Body of pancreas (tissue), 4 donors: ENCODE data around the gene ZNF200. TPM values are rescaled to one million over a fixed set of nuclear protein-coding genes. Genes with fewer than 3 reads are reported as not detected.

Experiments
- ATAC-seq: fragments of 150-250 bp; one replicate; pipeline ENCODE4 v1.9.1; 2016
- DNase-seq, 4 donors: peaks; one replicate each; pipeline ENCODE4 v3.0.0-alpha.2; 2019
- H3K27ac ChIP-seq, 4 donors: fragments of 200-600 bp; sonication (generic); 1 replicate in 3 of 4; 2 replicates in 1 of 4; pipeline versions ENCODE4 v1.5.1 to v1.6.1; 2016 to 2019; ENCODE audit warnings: mild to moderate bottlenecking in 1 of 4, mixed read lengths in 1 of 4, moderate library complexity in 1 of 4
- H3K27me3 ChIP-seq, 2 donors: fragments of 200-600 bp; sonication (generic); one replicate each; pipeline ENCODE4 v1.6.0; 2016; ENCODE audit warnings: mild to moderate bottlenecking in 1 of 2
- H3K36me3 ChIP-seq, 2 donors: fragments of 200-600 bp; sonication (generic); replicated peaks in 1 of 2; 2 replicates each; pipeline ENCODE4 v1.5.1; 2016; ENCODE audit warnings: low read depth in 2 of 2; ENCODE audit not compliant: insufficient read depth in 1 of 2
- H3K4me1 ChIP-seq: fragments of 200-600 bp; sonication (generic); one replicate; pipeline ENCODE4 v1.6.0; 2016
- H3K4me3 ChIP-seq, 2 donors: fragments of 200-600 bp; sonication (generic); 1 replicate in 1 of 2; 2 replicates in 1 of 2; pipeline ENCODE4 v1.5.1; 2016 to 2019
- H3K9me3 ChIP-seq, 3 donors: fragments of 200-600 bp; sonication (generic); 1 replicate in 2 of 3; 2 replicates in 1 of 3; pipeline ENCODE4 v1.5.1; 2016
- CTCF ChIP-seq, 7 experiments: fragments of 450-650 bp in 4 of 7; fragments of 200-600 bp in 3 of 7; sonication (generic) in 3 of 7; IDR thresholded peaks; one replicate each; pipeline ENCODE4 v1.5.1; 2016 to 2019; ENCODE audit warnings: antibody characterized with exemption in 7 of 7
- POLR2A ChIP-seq, 3 donors: fragments of 450-650 bp; IDR thresholded peaks; one replicate each; pipeline ENCODE4 v1.6.1; 2016; ENCODE audit warnings: antibody characterized with exemption in 3 of 3, mild to moderate bottlenecking in 2 of 3
- WGBS, 2 donors: methylation state at CpG; one replicate each; pipeline ENCODE4 v1.1.5; 2017; 5-methylcytosine and 5-hydroxymethylcytosine counted together
- intact Hi-C: fragments of 100-400 bp; cut with DNase I; formaldehyde crosslinking; loops from one replicate; pipeline ENCODE4 v1.15.1; 2023
- total RNA-seq, 2 donors: library from RNA; depleted of rRNA; stranded (reverse); fragments of >200 nt; gene quantifications; one replicate each; pipeline ENCODE4 v1.1.0, GENCODE V29; 2016

The ZNF200 gene
- total RNA-seq, 2 donors from 2014 or later, result 2.0 to 7.0 TPM

- Histone ChIP-seq H3K4me1 (peaks cover 6% of the 10 kb centered on the region), H3K27me3 (no peaks in the 10 kb centered on the region), H3K9me3 (no peaks in the 10 kb centered on the region), H3K36me3 (no peaks in the 10 kb centered on the region), H3K4me3 (no peak overlapping the region), H3K27ac (no peak overlapping the region)
- intact Hi-C loops, result no loop called here
- TF ChIP-seq CTCF (IDR thresholded peaks at IDR 0.05) (no peak), POLR2A (IDR thresholded peaks at IDR 0.05) (no peak)
- ATAC-seq, result no peak
- 64 to 75% methylated on average over 8 of the region's 8 CpGs for WGBS, 2 donors
- DNase-seq, result no peak
These were observed 24.9 kb upstream of the ZNF200 start for GRCh38 chr16:3259836-3260235.

GRCh38 chr16:3256866-3257465, 22.0 kb upstream of the ZNF200 start:
- 61 to 74% methylated on average over 3 to 9 of the region's 9 CpGs for whole genome bisulfite sequencing, 2 donors
- ATAC-seq, result no peak

GRCh38 chr16:3256146-3256865, 21.3 kb upstream of the ZNF200 start, which contains the start of gene MEFV:
Gene MEFV (minus strand): TSS chr16:3256633. CDS start chr16:3256587, 46 bp downstream.
- Histone ChIP-seq H3K27me3 (peaks cover 0 to 6% of the 10 kb centered on the region in 2 donors), H3K4me1 (no peaks in the 10 kb centered on the region), H3K27ac (no peak within 1 kb of the TSS), H3K4me3 (no peak within 1 kb of the TSS), H3K9me3 (no peaks in the 10 kb centered on the region), H3K36me3 (no peaks in the 10 kb centered on the region)
- WGBS, 2 donors, result 50 to 53% methylated on average over 4 to 10 of the region's 14 CpGs
- no peak for TF ChIP-seq POLR2A (IDR thresholded peaks at IDR 0.05)
- TF ChIP-seq CTCF (IDR thresholded peaks at IDR 0.05), result no peak
- ATAC-seq (no peak), DNase-seq (peak in 1 of 4 donors; percentile 38)
- intact Hi-C loops, result no loop called here

More at GRCh38 chr16:3256866-3257465, 22.0 kb upstream of the ZNF200 start:
- H3K4me1 ChIP-seq, result no peaks in the 10 kb centered on the region
- TF ChIP-seq POLR2A (IDR thresholded peaks at IDR 0.05) (no peak), CTCF (IDR thresholded peaks at IDR 0.05) (no peak)
- H3K4me3 ChIP-seq, result no peak overlapping the region
- intact Hi-C loops, result no loop called here
- H3K27me3 ChIP-seq, result peaks cover 0 to 6% of the 10 kb centered on the region in 2 donors
- DNase-seq, result no peak
- no peaks in the 10 kb centered on the region for H3K36me3 ChIP-seq
- H3K27ac ChIP-seq, result no peak overlapping the region
- no peaks in the 10 kb centered on the region for H3K9me3 ChIP-seq

DNA sequence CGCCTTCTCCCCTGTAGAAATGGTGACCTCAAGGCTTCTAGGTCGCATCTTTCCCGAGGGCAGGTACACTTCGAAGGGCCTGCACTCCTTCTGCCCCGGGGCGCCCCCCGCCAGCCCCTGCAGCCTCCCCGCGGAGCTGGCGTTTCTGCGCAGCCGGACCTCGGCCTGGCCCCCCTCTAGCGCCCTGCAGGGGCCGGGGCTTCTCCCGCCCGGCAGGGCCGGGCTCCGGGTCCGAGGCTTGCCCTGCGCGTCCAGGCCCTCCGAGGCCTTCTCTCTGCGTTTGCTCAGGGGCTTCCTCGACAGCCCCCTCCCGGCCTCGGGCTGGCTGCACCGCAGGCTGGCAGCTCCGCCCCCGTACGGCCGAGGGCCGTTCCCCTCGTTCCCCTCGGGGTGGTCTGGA, 19.4 kb upstream of the ZNF200 start:
- WGBS, 2 donors, result 38 to 50% methylated on average over 10 to 35 of the region's 35 CpGs
- ATAC-seq (no peak), DNase-seq (no peak)
- Histone ChIP-seq H3K4me1 (no peaks in the 10 kb centered on the region), H3K27me3 (peaks cover 0 to 6% of the 10 kb centered on the region in 2 donors), H3K9me3 (no peaks in the 10 kb centered on the region), H3K36me3 (no peaks in the 10 kb centered on the region), H3K4me3 (no peak overlapping the region), H3K27ac (no peak overlapping the region)
- intact Hi-C loops, result no loop called here
- TF ChIP-seq CTCF (IDR thresholded peaks at IDR 0.05), result no peak
- no peak for TF ChIP-seq POLR2A (IDR thresholded peaks at IDR 0.05)
